Activated CD8-positive, alpha-beta memory T cell treated with anti-CD3 and anti-CD28 coated beads for 1 hour (primary cell): Measurements from ENCODE around the gene CHRNA9.

Experiments used
- DNase-seq, 2 donors: peaks; one replicate each; pipeline ENCODE4 v3.0.0-alpha.2; 2020; ENCODE audit warnings: low read depth in 1 of 2; ENCODE audit errors: extremely low read depth in 1 of 2

Gene CHRNA9

GRCh38 chr4:40337051-40337450 lies 1.9 kb downstream of the CHRNA9 start:
- DNase-seq, result no peak

- DNase-seq, result no peak
Observed at GRCh38 chr4:40337523-40337922, 2.4 kb downstream of the CHRNA9 start.

GRCh38 chr4:40340030-40340429 lies 4.9 kb downstream of the CHRNA9 start:
- no peak for DNase-seq

- no peak for DNase-seq
Observed at GRCh38 chr4:40347472-40347871, 12.3 kb downstream of the CHRNA9 start.

GRCh38 chr4:40348000-40348399 lies 12.9 kb downstream of the CHRNA9 start:
- no peak for DNase-seq

- no peak for DNase-seq
Observed at GRCh38 chr4:40349561-40350198, 14.5 kb downstream of the CHRNA9 start.

GRCh38 chr4:40350627-40351227 lies 15.6 kb downstream of the CHRNA9 start:
- DNase-seq, result no peak

GRCh38 chr4:40354158-40354557 lies 19.0 kb downstream of the CHRNA9 start:
- DNase-seq, result no peak

- DNase-seq, result no peak
Observed at GRCh38 chr4:40355131-40355530, 20.0 kb downstream of the CHRNA9 start.

GRCh38 chr4:40357738-40358137 lies 22.6 kb downstream of the CHRNA9 start:
- no peak for DNase-seq

GRCh38 chr4:40361338-40361737 lies 26.2 kb downstream of the CHRNA9 start:
- no peak for DNase-seq

- no peak for DNase-seq
Observed at GRCh38 chr4:40363382-40363920, 28.3 kb downstream of the CHRNA9 start.

GRCh38 chr4:40363945-40364344 lies 28.8 kb downstream of the CHRNA9 start:
- DNase-seq, result no peak

- DNase-seq, result no peak
Observed at GRCh38 chr4:40365766-40366165, 30.6 kb downstream of the CHRNA9 start.

GRCh38 chr4:40367451-40367850 lies 32.3 kb downstream of the CHRNA9 start:
- no peak for DNase-seq

GRCh38 chr4:40369437-40370274 lies 34.5 kb downstream of the CHRNA9 start:
- no peak for DNase-seq

GRCh38 chr4:40372651-40373050 lies 37.5 kb downstream of the CHRNA9 start:
- no peak for DNase-seq

GRCh38 chr4:40373636-40374035 lies 38.5 kb downstream of the CHRNA9 start:
- no peak for DNase-seq

GRCh38 chr4:40375095-40375494 lies 40.0 kb downstream of the CHRNA9 start:
- no peak for DNase-seq

GRCh38 chr4:40375620-40376019 lies 40.5 kb downstream of the CHRNA9 start:
- DNase-seq, result no peak

GRCh38 chr4:40377512-40378365 lies 42.6 kb downstream of the CHRNA9 start:
- DNase-seq, result no peak
